GM19468 (cell line): Measurements from ENCODE around the gene ADAMTS17.
"Not testable (repeated sequence)": the region's sequence is repeated elsewhere in the genome, so short reads cannot be mapped to it uniquely, and the experiment has no call there.

ENCODE experiments used
- ATAC-seq: cut with Tn5 transposase; IDR thresholded peaks from one replicate; pipeline ENCODE4 v1.9.1; 2021; ENCODE audit warnings: mild to moderate bottlenecking, moderate library complexity, moderate number of reproducible peaks; ENCODE audit not compliant: unreplicated experiment; ENCODE audit errors: extremely low read depth

The ADAMTS17 gene

GRCh38 chr15:99943466-99943865 lies 398.3 kb downstream of the ADAMTS17 start:
- ATAC-seq = no peak

- ATAC-seq = no peak
These were observed 408.9 kb downstream of the ADAMTS17 start for GRCh38 chr15:99932676-99933402.

DNA sequence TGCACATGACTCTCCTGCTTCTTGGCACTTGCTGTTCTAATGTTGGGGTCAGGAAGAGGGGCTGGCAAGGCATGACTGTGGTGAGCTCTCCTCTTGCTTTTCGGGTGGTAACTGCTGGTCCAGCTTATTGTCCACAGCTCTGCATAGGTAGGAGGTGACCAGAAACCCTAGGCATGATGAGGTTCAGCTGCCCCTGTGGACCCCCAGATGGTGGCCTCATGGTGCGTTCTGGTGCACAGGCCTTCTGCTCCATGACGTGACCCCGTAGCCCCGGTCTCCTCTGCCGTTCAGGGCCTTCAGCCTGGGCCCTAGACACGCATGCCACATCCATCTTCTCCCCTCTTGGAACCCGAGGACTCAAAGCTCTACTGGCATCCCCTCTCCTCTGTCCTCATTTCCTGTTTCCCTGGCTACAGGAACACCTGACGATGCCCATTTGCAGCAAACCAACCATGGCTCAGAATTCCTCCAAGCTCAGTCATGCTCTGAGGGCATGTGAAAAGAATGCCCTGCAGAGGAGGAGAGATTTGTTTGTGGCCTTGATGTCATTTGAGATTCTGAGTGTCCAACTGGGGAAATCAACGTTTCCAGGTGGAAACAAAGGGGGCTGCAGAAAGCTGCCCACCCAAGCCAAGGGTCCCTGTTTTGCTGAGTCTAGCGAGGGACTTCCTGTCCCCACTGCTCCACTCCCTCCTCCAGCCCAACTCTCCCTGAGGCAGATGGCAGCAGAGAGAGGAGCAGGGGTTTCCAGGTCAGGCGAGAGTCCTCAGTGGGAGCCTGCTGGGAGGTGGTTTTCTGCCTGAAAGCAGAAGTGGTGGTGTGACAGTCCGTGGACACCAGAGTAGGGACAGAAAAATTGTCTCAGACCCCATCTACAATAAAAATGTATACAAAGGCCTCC lies 409.8 kb downstream of the ADAMTS17 start:
- no peak for ATAC-seq

DNA sequence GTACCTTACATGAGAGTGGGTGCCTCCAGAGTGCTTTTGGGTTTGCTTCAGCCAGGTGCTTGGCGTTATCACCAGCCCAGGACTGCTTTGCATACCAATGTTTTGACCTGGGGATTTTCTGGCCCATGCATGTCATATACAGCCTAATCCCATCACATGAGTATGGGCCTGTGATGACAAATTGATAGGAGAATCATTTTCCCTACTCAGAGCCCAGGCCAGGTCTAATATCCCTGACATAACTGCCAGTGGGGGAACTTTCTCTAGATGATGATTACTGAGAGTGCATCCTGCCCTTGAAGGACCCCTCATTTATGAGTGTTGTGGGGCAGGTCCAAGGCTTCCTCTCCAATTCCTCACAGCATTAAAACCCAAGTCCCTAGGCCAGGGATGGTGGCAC lies 411.1 kb downstream of the ADAMTS17 start:
- no peak for ATAC-seq

GRCh38 chr15:99929266-99929665 lies 412.5 kb downstream of the ADAMTS17 start:
- no peak for ATAC-seq

DNA sequence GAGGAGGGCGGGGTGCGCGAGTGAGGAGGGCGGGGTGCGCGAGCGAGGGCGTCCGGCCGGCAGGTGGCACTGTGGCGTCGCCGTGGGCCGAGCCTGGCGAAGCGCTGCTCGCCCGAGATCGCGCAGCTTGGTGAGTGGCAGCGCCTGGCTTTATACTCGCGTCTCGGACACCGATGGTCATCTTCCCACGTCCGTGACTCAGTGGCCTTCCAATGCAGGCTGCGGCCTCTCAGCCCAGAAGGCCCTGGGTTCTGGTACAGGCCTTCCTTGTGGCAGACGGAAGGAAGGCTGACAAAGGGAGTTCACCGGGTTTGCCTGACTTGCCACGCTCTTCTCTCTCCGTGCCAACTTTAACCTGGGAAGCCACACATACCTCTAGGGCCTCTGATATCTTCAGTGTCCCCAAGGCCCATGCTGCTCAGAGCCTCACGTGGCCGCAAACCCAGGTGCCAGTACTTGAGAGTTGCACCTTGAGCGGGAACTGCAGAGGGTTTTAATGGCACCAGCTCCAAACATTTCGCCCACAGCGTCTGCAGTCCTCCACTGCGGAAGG lies 413.3 kb downstream of the ADAMTS17 start:
- peak; percentile 91 for ATAC-seq

- not testable (repeated sequence) for ATAC-seq
These were observed 415.2 kb downstream of the ADAMTS17 start for GRCh38 chr15:99926532-99926931.

- no peak for ATAC-seq
These were observed 415.9 kb downstream of the ADAMTS17 start for GRCh38 chr15:99925661-99926461.

DNA sequence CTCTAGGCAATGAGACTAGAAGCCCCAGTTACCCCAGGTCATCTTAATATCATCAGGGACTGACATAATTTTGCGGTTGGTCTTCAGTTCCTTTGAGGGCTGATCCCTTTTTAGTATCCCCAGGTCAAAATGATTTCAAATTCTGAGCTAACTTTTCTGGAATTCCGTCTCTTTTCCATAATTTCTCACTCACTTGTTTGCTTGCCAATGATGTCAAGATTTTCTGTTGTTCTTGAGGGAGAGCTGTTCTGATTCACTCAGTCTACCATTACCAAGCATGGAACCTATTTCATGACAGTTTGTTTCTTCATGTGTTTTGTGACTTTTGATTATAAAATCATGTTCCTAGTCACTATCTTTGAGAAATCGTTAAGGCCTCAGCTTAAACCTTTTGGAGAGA lies 418.1 kb downstream of the ADAMTS17 start:
- no peak for ATAC-seq
